Esophagus muscularis mucosa (tissue), 4 donors: ENCODE results near the gene KANK2.

Source experiments
- CTCF ChIP-seq, 3 experiments: fragments of 200-600 bp in 2 of 3; fragments of 450-650 bp in 1 of 3; sonication (generic) in 2 of 3; IDR thresholded peaks; one replicate each; pipeline ENCODE4 v1.5.1; 2017 to 2019; ENCODE audit warnings: antibody characterized with exemption in 3 of 3, mild to moderate bottlenecking in 2 of 3, moderate library complexity in 1 of 3
- EP300 ChIP-seq: sonication (generic); formaldehyde crosslinking; IDR thresholded peaks from one replicate; pipeline ENCODE4 v1.6.1; 2017; ENCODE audit warnings: antibody characterized with exemption
- POLR2A ChIP-seq: fragments of 450-650 bp; IDR thresholded peaks from one replicate; pipeline ENCODE4 v1.6.1; 2017; ENCODE audit warnings: antibody characterized with exemption, moderate library complexity, mild to moderate bottlenecking, low read depth
- POLR2AphosphoS5 ChIP-seq, 2 donors: sonication (generic); formaldehyde crosslinking; IDR thresholded peaks; one replicate each; pipeline ENCODE4 v1.6.1; 2017; ENCODE audit warnings: antibody characterized with exemption in 2 of 2

DNA sequence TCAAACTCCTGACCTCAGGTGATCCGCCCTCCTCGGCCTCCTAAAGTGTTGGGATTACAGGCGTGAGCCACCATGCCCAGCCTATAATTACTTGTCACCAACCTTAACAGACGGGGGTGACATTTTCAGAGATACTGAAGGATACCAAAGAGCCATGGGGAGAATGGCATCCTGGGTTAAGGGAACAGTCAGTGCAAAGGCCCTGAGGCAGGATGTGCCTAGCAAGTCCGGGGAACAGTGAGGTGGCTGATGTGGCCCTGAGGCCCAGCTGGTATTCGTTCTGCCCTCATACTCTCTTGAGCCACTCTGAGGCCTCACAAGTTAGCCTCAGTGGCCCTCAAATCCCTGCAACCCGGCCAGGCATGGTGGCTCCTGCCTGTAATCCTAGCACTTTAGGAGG, 27.1 kb upstream of the KANK2 start:
- TF ChIP-seq POLR2A (no peak), CTCF (IDR thresholded peaks at IDR 0.05) (no peak), EP300 (no peak), POLR2AphosphoS5 (IDR thresholded peaks at IDR 0.05) (no peak)
